Skeletal muscle satellite cell (primary cell): ENCODE measurements around the gene ADNP.

Experiments
- H3K27me3 ChIP-seq: 2 replicates; pipeline ENCODE4 v1.7.0; 2013; ENCODE audit warnings: low read length; ENCODE audit not compliant: control insufficient read depth, insufficient read depth
- H3K36me3 ChIP-seq: 2 replicates; pipeline ENCODE4 v1.7.0; 2013; ENCODE audit warnings: mild to moderate bottlenecking, control low read depth, low read length; ENCODE audit not compliant: insufficient read depth
- H3K4me1 ChIP-seq: 2 replicates; pipeline ENCODE4 v1.7.0; 2013; ENCODE audit warnings: low read length; ENCODE audit not compliant: control insufficient read depth, insufficient read depth
- H3K4me2 ChIP-seq: 2 replicates; pipeline ENCODE4 v1.7.0; 2013; ENCODE audit warnings: mild to moderate bottlenecking, low read length
- H3K4me3 ChIP-seq: 2 replicates; pipeline ENCODE4 v1.7.0; 2013; ENCODE audit warnings: low read length
- H3K9ac ChIP-seq: 2 replicates; pipeline ENCODE4 v1.7.0; 2013; ENCODE audit warnings: mild to moderate bottlenecking, low read depth, low read length, moderate library complexity
- H3K9me3 ChIP-seq: replicated peaks from 2 replicates; pipeline ENCODE4 v1.7.0; 2013; ENCODE audit warnings: mild to moderate bottlenecking, control low read depth, low read length

The ADNP gene

DNA sequence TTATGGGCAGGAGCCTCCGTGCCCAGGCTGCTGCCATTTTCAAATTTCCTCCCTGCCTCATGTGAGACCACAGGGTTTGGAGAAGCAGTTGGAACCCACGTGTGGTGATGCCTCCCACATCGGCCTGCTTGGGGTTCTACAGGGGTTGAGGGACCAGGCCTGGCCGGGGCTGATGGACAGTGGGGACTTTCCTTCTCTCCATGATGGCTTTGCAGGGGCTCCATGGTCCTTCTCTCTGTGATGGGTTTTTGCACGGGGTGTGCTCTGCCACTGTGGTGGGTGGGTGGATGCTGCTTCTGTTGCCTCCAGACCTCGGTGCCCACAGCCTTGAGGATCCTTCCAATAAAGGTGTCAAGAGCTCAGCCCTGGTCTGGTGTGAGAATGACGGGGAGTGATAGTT is 54.4 kb downstream of the ADNP start:
- no peaks in the 10 kb centered on the region for H3K27me3 ChIP-seq
- no peaks in the 10 kb centered on the region for H3K36me3 ChIP-seq
- H3K9me3 ChIP-seq: no peaks in the 10 kb centered on the region
- H3K4me1 ChIP-seq: no peaks in the 10 kb centered on the region
- no peak overlapping the region for H3K9ac ChIP-seq
- H3K4me3 ChIP-seq: no peak overlapping the region
- H3K4me2 ChIP-seq: no peak overlapping the region

DNA sequence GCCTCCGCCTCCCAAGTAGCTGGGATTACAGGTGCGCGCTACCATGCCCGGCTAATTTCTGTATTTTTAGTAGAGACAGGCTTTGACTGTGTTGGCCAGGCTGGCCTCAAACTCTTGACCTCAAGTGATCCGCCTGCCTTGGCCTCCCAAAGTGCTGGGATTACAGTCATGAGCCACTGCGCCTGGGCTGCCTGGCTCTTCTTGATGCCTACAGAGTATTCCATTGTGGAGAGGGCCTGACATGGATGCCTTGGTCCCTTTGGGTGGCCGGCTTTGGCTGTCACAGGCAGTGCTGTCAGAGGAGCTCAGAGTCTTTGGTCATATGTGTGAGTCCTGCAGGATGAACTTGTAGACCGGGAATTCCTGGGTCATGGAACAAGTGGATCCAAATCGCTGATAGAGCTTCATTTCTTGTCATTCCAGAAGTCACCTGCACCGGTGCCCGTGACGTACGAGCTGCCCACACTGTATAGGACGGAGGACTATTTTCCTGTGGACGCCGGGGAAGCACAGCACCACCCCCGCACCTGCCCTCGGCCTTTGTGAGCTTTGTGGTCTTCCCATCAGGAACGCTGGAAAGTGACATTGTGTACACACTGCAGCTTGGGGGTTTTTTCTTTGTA is 55.1 kb downstream of the ADNP start:
- no peak overlapping the region for H3K4me3 ChIP-seq
- no peak overlapping the region for H3K4me2 ChIP-seq
- no peaks in the 10 kb centered on the region for H3K9me3 ChIP-seq
- no peak overlapping the region for H3K9ac ChIP-seq
- no peaks in the 10 kb centered on the region for H3K27me3 ChIP-seq
- H3K36me3 ChIP-seq: no peaks in the 10 kb centered on the region
- H3K4me1 ChIP-seq: no peaks in the 10 kb centered on the region

DNA sequence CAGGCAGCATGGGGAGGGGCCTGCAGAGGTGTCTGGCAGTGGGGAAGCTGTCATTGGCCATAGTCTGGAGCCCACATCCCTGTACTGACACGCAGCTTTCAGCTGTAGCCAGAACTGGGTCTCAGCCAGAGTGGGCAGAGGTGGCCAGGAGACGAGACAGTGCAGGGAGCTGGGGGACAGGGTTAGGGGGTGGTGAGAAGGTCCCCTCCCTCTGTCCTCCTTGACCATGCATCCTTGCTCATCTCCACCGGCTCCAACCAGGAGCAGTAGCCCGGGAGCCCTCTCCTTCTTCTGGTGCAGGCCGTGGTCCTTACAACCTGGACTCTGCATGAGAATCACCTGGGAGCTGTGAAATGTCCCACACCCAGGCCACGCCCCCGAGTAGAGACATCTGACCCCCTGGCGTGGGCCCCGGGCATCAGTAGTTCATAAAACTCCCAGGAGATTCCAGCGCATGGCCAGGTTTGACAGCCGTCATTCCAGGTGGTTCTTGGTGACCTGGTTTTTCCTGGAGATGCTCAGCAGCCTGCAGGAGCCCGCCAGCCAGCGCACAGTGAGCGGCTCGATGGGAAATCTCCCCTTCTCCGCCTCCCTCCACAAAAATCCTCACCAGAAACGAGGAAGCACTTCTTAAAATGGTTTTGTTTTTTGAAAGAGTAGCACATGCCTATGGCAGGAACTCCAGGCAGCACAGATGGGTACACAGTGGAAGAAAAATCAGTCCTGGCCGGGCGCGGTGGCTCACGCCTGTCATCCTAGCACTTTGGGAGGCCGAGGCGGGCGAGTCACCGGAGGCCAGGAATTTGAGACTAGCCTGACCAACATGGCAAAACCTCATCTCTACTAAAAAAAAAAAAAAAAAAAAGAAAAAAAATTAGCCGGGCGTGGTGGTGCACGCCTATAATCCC is 56.2 kb downstream of the ADNP start:
- H3K9me3 ChIP-seq: no peaks in the 10 kb centered on the region
- no peaks in the 10 kb centered on the region for H3K27me3 ChIP-seq
- H3K4me2 ChIP-seq: no peak overlapping the region
- no peaks in the 10 kb centered on the region for H3K4me1 ChIP-seq
- H3K36me3 ChIP-seq: no peaks in the 10 kb centered on the region
- H3K4me3 ChIP-seq: no peak overlapping the region
- H3K9ac ChIP-seq: no peak overlapping the region

DNA sequence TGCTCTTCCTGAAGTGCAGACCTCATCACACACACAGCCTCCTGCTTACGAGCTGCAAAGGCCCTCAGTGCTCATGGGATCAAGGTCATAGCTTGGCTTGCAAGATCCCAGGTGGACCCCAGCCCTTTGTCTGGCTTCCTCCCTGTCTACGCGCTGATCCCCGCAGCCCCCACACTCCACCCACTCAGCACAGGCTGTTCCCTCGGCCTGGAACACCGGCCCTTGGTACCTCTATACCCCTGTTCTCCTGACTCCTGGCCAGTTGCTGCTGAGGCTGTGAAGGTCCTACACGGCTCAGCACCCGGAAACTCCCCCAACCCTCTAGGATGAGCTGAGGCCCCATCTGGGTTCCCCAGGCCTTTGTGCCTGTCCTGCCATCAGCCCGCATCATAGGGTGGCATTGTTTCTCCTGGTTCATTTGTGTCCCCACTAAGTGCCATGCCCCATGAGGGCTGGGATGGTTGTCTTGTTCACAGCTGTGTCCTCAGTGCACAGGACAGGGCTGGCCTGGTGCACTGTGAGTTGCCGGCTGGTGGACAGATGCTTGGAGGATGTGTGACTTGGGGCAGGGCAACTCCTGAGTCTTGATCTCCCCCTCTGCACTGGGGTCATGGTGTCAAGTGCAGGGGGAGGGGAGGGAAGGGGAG is 57.0 kb downstream of the ADNP start:
- Histone ChIP-seq H3K36me3 (no peaks in the 10 kb centered on the region), H3K4me2 (no peak overlapping the region)

GRCh38 chr20:50873585-50873984 is 57.7 kb downstream of the ADNP start:
- H3K9ac ChIP-seq: no peak overlapping the region

More for the DNA sequence above, 57.0 kb downstream of the ADNP start:
- H3K27me3 ChIP-seq: no peaks in the 10 kb centered on the region
- no peak overlapping the region for H3K9ac ChIP-seq
- H3K9me3 ChIP-seq: no peaks in the 10 kb centered on the region
- H3K4me3 ChIP-seq: no peak overlapping the region
- H3K4me1 ChIP-seq: no peaks in the 10 kb centered on the region

DNA sequence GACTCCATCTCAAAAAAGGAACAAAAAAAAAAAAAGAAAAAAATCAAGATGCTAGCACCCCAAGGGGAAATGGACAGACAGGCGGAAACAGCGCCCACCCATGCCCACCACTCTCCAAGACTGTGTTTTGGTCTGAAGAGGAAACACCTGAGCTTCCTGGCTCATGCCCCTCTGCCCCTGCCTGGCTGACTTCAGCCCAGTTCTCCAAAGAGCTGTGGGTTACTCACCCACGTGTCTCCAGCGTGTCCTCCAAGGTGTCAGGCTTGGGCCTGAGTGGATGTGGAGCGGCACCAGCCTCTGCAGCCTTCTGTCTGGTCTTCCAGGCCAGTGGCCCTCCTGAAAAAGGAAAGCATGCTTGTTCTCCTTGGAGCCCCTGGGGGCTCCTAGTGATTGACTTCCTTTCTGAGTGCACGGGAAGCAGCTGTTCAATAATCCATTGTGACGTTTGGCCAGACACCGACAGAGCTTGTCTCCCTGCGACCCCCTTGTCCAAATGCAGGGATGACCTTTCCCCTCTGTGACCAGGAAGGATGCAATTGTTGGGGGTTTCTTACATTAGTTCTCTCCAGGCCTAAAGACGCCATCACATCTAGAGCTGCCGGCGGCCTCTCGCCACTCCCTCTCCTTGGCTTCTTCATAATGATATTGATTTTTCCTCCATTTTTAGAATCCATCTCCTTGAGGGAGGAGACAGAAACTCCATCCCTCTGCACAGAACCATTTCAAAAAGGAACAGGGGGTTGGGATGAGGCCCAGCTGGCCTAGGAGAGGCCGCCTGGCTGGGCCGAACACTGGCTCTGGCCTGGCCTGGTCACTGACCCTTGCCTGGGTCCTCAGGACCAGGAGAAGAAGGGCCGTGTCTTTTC is 58.4 kb downstream of the ADNP start:
- H3K4me2 ChIP-seq: no peak overlapping the region
- H3K4me1 ChIP-seq: no peaks in the 10 kb centered on the region
- no peaks in the 10 kb centered on the region for H3K36me3 ChIP-seq
- no peak overlapping the region for H3K9ac ChIP-seq
- no peak overlapping the region for H3K4me3 ChIP-seq
- no peaks in the 10 kb centered on the region for H3K9me3 ChIP-seq
- H3K27me3 ChIP-seq: no peaks in the 10 kb centered on the region

More at GRCh38 chr20:50873585-50873984, 57.7 kb downstream of the ADNP start:
- no peaks in the 10 kb centered on the region for H3K9me3 ChIP-seq
- H3K4me1 ChIP-seq: no peaks in the 10 kb centered on the region
- no peak overlapping the region for H3K4me2 ChIP-seq
- no peaks in the 10 kb centered on the region for H3K36me3 ChIP-seq
- no peaks in the 10 kb centered on the region for H3K27me3 ChIP-seq
- no peak overlapping the region for H3K4me3 ChIP-seq

DNA sequence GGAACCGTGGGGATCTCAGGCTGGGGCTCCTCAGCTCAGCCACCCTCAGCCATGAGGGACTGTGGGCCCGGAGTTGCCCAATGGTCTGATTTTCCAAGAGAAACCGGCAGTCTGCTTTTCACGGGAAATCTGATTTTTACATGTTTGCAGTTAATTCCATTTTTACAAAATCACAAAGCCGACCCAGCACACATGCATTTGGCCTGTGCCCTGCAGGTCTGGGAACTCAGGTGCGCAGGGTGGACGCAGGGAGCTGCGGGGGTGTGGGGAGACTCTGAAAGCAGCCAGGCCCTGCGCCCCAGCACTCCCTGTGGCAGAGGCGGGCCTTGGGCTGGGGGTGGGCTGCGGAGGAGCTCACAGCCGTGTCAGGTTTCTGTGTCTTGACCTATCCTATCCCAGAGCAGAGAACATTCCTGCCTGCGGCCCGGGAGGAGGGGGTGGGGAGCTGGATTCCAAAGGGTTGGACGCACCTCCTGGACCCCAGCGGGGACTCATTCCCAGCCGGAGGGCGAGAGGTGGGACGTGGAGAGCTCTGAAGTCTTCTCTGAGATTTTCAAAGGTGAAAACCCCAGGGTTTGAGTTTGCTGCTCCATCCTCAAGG is 60.6 kb downstream of the ADNP start:
- Histone ChIP-seq H3K4me3 (no peak overlapping the region), H3K27me3 (no peaks in the 10 kb centered on the region), H3K9ac (no peak overlapping the region), H3K9me3 (no peaks in the 10 kb centered on the region), H3K36me3 (no peaks in the 10 kb centered on the region), H3K4me1 (no peaks in the 10 kb centered on the region), H3K4me2 (no peak overlapping the region)

DNA sequence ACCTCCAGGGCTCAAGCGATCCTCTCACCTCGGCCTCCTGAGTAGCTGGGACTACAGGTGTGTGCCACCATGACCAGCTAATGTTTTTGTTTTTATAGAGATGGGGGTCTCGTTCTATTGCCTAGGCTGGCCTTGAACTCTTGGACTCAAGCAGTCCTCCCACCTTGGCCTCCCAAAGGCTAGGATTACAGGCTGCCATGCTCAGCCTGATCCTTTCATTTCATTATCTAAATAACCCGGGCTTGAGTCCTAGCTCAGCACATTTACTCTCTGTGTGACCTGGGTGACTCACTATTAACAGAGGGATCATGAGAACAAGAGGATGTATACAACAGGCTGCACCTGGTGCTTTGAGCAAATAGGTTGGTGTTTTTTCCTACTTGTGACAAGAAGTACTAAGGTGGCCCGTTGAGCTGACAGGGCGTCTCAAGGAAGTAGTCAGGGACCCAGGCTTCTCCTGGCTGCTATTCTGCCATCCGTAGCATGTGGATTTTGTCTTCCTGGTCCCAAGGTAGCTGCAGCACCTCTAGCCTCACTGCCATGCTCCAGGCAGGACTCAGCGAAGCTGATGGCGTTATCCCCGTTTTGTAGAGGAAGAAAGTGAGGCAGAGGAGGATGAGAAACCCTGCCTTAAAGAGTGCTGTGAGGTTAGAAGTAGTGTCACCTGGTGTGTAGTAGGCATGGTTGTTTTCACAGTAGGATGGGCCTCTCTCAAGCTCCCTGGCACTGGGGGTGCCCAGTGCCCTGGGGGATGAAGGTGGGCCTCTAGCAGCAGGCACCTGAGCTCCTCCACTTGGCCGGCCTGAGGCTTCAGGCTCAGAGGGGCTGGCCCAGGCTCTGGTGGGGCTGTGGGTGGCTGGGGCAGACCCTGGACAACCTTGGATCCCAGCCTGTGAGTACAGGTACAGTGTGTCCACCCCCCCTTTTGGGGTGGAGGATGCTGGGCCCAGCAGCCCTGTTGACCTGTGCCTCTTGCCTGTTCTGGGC is 62.4 kb downstream of the ADNP start:
- H3K9me3 ChIP-seq: no peaks in the 10 kb centered on the region

DNA sequence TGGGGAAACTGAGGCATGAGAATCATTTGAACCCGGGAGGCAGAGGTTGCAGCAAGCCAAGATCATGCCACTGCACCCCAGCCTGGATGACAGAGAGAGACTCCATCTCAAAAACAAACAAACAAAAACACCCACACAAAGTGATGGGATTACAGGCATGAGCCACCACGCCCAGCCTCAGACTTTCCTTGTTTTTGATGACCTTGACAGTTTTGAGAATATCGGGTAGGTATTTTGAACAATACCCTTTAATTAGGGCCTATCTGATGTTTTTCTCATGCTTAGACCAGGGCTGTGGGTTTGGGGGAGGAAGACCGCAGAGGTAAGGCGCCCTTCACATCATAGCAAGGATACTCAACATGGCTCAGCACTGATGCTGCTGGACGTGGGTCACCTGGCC is 63.4 kb downstream of the ADNP start:
- Histone ChIP-seq H3K4me1 (no peaks in the 10 kb centered on the region), H3K9me3 (no peaks in the 10 kb centered on the region), H3K4me2 (no peak overlapping the region), H3K27me3 (no peaks in the 10 kb centered on the region), H3K4me3 (no peak overlapping the region), H3K9ac (no peak overlapping the region), H3K36me3 (no peaks in the 10 kb centered on the region)

More for the DNA sequence above, 62.4 kb downstream of the ADNP start:
- H3K4me1 ChIP-seq: no peaks in the 10 kb centered on the region
- no peak overlapping the region for H3K9ac ChIP-seq
- H3K27me3 ChIP-seq: no peaks in the 10 kb centered on the region
- H3K4me2 ChIP-seq: no peak overlapping the region
- H3K36me3 ChIP-seq: no peaks in the 10 kb centered on the region
- H3K4me3 ChIP-seq: no peak overlapping the region

- no peak overlapping the region for H3K4me3 ChIP-seq
- no peak overlapping the region for H3K9ac ChIP-seq
- H3K4me1 ChIP-seq: no peaks in the 10 kb centered on the region
- no peaks in the 10 kb centered on the region for H3K36me3 ChIP-seq
- no peaks in the 10 kb centered on the region for H3K9me3 ChIP-seq
- H3K27me3 ChIP-seq: no peaks in the 10 kb centered on the region
- no peak overlapping the region for H3K4me2 ChIP-seq
These were observed 64.4 kb downstream of the ADNP start for GRCh38 chr20:50866831-50867230.
